Measurements from ENCODE around the gene AARS2.

Gene AARS2

GRCh38 chr6:44263354-44264100 lies 49.6 kb downstream of the AARS2 start:
- Histone ChIP-seq H3K27me3 (ENCODE audit: insufficient read depth, low read length, poor library complexity) (no peaks in the 10 kb centered on the region), H3K4me1 (ENCODE audit: insufficient read depth, low read length) (peaks cover 33% of the 10 kb centered on the region), H3K36me3 (ENCODE audit: insufficient read depth, low read length) (peaks cover 38% of the 10 kb centered on the region), H3K4me2 (ENCODE audit: insufficient read depth, low read length) (peak overlapping the region; percentile 78), H3K4me3 (ENCODE audit: low read depth in 1 of 2, low read length in 2 of 2) (peak overlapping the region in 1 of 2 experiments; percentile 79; a peak in 2 of 4 replicates), H3K9me3 (ENCODE audit: insufficient read depth, low read length, severe bottlenecking) (no peaks in the 10 kb centered on the region), H3K27ac (ENCODE audit: low read length) (peak overlapping the region; percentile 49; the same call in 1 of the 2 replicates), H4K20me1 (ENCODE audit: insufficient read depth, low read length) (peaks cover 19% of the 10 kb centered on the region), H3K9ac (ENCODE audit: low read depth, low read length) (peak overlapping the region; percentile 64), H2AFZ (ENCODE audit: low read depth, low read length) (no peak overlapping the region), H3K79me2 (ENCODE audit: insufficient read depth, low read length) (peaks cover 23% of the 10 kb centered on the region)
- DNase-seq (no peak), ATAC-seq (ENCODE audit: insufficient read depth, low read depth) (no peak)
- no peak for TF ChIP-seq EZH2 (IDR thresholded peaks at IDR 0.05; ENCODE audit: borderline replicate concordance, low read depth, low read length, severe bottlenecking)
- TF ChIP-seq CTCF (IDR thresholded peaks at IDR 0.05; ENCODE audit: borderline replicate concordance, extremely low read depth, low read length, poor library complexity, severe bottlenecking), result no peak

GRCh38 chr6:44262467-44263353 lies 50.4 kb downstream of the AARS2 start:
- H3K79me2 ChIP-seq (ENCODE audit: insufficient read depth, low read length), result peaks cover 23% of the 10 kb centered on the region
- H3K4me1 ChIP-seq (ENCODE audit: insufficient read depth, low read length), result peaks cover 38% of the 10 kb centered on the region
- peak overlapping the region; percentile 64; the same call in 1 of the 2 replicates for H3K9ac ChIP-seq (ENCODE audit: low read depth, low read length)

GRCh38 chr6:44261581-44261980 lies 51.6 kb downstream of the AARS2 start:
- H3K9ac ChIP-seq (ENCODE audit: low read depth, low read length), result no peak overlapping the region
- peaks cover 44% of the 10 kb centered on the region for H3K4me1 ChIP-seq (ENCODE audit: insufficient read depth, low read length)
- DNase-seq (no peak), ATAC-seq (ENCODE audit: insufficient read depth, low read depth) (no peak)
- no peak overlapping the region for H2AFZ ChIP-seq (ENCODE audit: low read depth, low read length)
- no peaks in the 10 kb centered on the region for H3K27me3 ChIP-seq (ENCODE audit: insufficient read depth, low read length, poor library complexity)
- peaks cover 42% of the 10 kb centered on the region for H3K36me3 ChIP-seq (ENCODE audit: insufficient read depth, low read length)
- 0 out of 2 replicates have a peak overlapping the region, but pooled peaks have one; percentile 5 for H3K4me2 ChIP-seq (ENCODE audit: insufficient read depth, low read length)
- H3K27ac ChIP-seq (ENCODE audit: low read length), result no peak overlapping the region
- no peaks in the 10 kb centered on the region for H3K9me3 ChIP-seq (ENCODE audit: insufficient read depth, low read length, severe bottlenecking)
- no peak for TF ChIP-seq EZH2 (IDR thresholded peaks at IDR 0.05; ENCODE audit: borderline replicate concordance, low read depth, low read length, severe bottlenecking)
- H4K20me1 ChIP-seq (ENCODE audit: insufficient read depth, low read length), result peaks cover 19% of the 10 kb centered on the region
- H3K4me3 ChIP-seq (ENCODE audit: low read depth in 1 of 2, low read length in 2 of 2), result no peak overlapping the region
- H3K79me2 ChIP-seq (ENCODE audit: insufficient read depth, low read length), result peaks cover 30% of the 10 kb centered on the region

More at GRCh38 chr6:44262467-44263353, 50.4 kb downstream of the AARS2 start:
- Histone ChIP-seq H3K4me3 (ENCODE audit: low read depth in 1 of 2, low read length in 2 of 2) (no peak overlapping the region), H3K9me3 (ENCODE audit: insufficient read depth, low read length, severe bottlenecking) (no peaks in the 10 kb centered on the region), H3K27me3 (ENCODE audit: insufficient read depth, low read length, poor library complexity) (no peaks in the 10 kb centered on the region), H3K27ac (ENCODE audit: low read length) (peak overlapping the region; percentile 49), H3K4me2 (ENCODE audit: insufficient read depth, low read length) (peak overlapping the region; percentile 78; the same call in 1 of the 2 replicates), H4K20me1 (ENCODE audit: insufficient read depth, low read length) (peaks cover 19% of the 10 kb centered on the region), H2AFZ (ENCODE audit: low read depth, low read length) (no peak overlapping the region), H3K36me3 (ENCODE audit: insufficient read depth, low read length) (peaks cover 42% of the 10 kb centered on the region)
- ATAC-seq (ENCODE audit: insufficient read depth, low read depth) (no peak), DNase-seq (no peak)
- TF ChIP-seq EZH2 (IDR thresholded peaks at IDR 0.05; ENCODE audit: borderline replicate concordance, low read depth, low read length, severe bottlenecking) (no peak), CTCF (IDR thresholded peaks at IDR 0.05; ENCODE audit: borderline replicate concordance, extremely low read depth, low read length, poor library complexity, severe bottlenecking) (no peak)
